Stromal cell of bone marrow (primary cell): ENCODE results near the gene NPAT.
"Not testable (repeated sequence)": the region's sequence is repeated elsewhere in the genome, so short reads cannot be mapped to it uniquely, and the experiment has no call there.

Experiments used
- DNase-seq: peaks from one replicate; pipeline ENCODE4 v3.0.0-alpha.2; 2012; ENCODE audit warnings: low read depth

NPAT gene

GRCh38 chr11:108148556-108148955 lies 73.9 kb downstream of the NPAT start:
- DNase-seq = no peak

- DNase-seq = no peak
Observed at GRCh38 chr11:108147150-108147549, 75.3 kb downstream of the NPAT start.

GRCh38 chr11:108144615-108145014 lies 77.8 kb downstream of the NPAT start:
- no peak for DNase-seq

- no peak for DNase-seq
Observed at GRCh38 chr11:108142304-108142703, 80.1 kb downstream of the NPAT start.

- DNase-seq = no peak
Observed at GRCh38 chr11:108137212-108137611, 85.2 kb downstream of the NPAT start.

- DNase-seq = peak; percentile 15
Observed at GRCh38 chr11:108135845-108136544, 86.4 kb downstream of the NPAT start.

- DNase-seq = not testable (repeated sequence)
Observed at GRCh38 chr11:108132993-108133538, 89.4 kb downstream of the NPAT start.

GRCh38 chr11:108131993-108132392 lies 90.4 kb downstream of the NPAT start:
- DNase-seq = no peak

GRCh38 chr11:108128772-108129171 lies 93.7 kb downstream of the NPAT start:
- no peak for DNase-seq

GRCh38 chr11:108125096-108125495 lies 97.3 kb downstream of the NPAT start:
- DNase-seq = no peak

GRCh38 chr11:108122166-108122628 lies 100.2 kb downstream of the NPAT start:
- DNase-seq = peak; percentile 17

GRCh38 chr11:108121274-108122155 lies 100.9 kb downstream of the NPAT start, which contains the start of gene ACAT1:
TSS of gene ACAT1 (plus strand) at chr11:108121567. CDS start at chr11:108121607, 40 bp downstream.
- peak; percentile 86 for DNase-seq

GRCh38 chr11:108120936-108121273 lies 101.5 kb downstream of the NPAT start:
- DNase-seq = not testable (repeated sequence)

GRCh38 chr11:108117746-108118371 lies 104.6 kb downstream of the NPAT start:
- peak; percentile 40 for DNase-seq

- peak; percentile 82 for DNase-seq
Observed at GRCh38 chr11:108115500-108116140, 106.8 kb downstream of the NPAT start.

- no peak for DNase-seq
Observed at GRCh38 chr11:108112057-108112456, 110.4 kb downstream of the NPAT start.

GRCh38 chr11:108111126-108111525 lies 111.3 kb downstream of the NPAT start:
- no peak for DNase-seq
